Measurements from ENCODE around the gene SARDH.
"Not testable (repeated sequence)": the region's sequence is repeated elsewhere in the genome, so short reads cannot be mapped to it uniquely, and the experiment has no call there.

SARDH gene

DNA sequence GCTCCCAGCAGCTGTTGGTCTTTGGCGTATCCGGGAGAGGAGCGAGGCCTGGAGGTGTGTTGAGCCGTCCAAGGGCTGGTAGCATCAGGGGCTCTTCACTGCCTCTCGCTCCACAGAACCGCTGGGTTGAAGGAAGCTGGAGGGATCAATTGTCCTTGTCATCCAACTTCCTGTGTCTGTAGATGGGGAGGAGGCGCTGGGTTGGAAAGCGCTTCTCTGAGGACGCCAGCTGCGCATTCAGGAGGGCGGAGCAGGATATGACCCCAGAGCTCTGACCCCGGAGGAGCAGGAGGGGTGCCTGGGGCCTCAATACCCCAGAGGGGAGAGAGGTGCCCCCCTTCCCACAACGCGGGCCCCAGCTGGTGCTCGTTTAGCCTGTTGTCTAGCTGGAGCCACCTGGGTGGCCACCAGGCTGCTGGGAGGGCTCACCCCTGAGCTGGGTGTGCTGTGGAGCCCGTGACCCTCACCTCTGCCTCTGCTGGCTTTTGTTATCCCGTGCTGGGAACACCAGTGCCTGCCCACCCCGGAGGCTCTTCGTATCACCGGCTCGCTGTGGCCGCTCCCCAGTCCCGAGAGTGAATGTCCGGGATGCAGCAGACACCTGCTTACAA is 104.0 kb downstream of the SARDH start:
- Histone ChIP-seq H3K4me3 (ENCODE audit: low read depth, low read length) (no peak overlapping the region), H3K4me1 (ENCODE audit: control insufficient read depth, insufficient read depth, low read length) (peaks cover 28% of the 10 kb centered on the region), H3K27me3 (ENCODE audit: control insufficient read depth, insufficient read depth, low read length) (no peaks in the 10 kb centered on the region), H3K9ac (ENCODE audit: low read length) (no peak overlapping the region), H3K27ac (ENCODE audit: low read depth, low read length) (no peak overlapping the region), H3K36me3 (ENCODE audit: control insufficient read depth, insufficient read depth, low read length) (no peaks in the 10 kb centered on the region), H3K9me3 (ENCODE audit: control insufficient read depth, insufficient read depth, low read depth, low read length) (no peaks in the 10 kb centered on the region)

GRCh38 chr9:133633681-133634080 is 104.5 kb downstream of the SARDH start:
- H3K9ac ChIP-seq (ENCODE audit: low read length) = no peak overlapping the region
- H3K9me3 ChIP-seq (ENCODE audit: control insufficient read depth, insufficient read depth, low read depth, low read length) = no peaks in the 10 kb centered on the region
- H3K36me3 ChIP-seq (ENCODE audit: control insufficient read depth, insufficient read depth, low read length) = no peaks in the 10 kb centered on the region
- no peak overlapping the region for H3K27ac ChIP-seq (ENCODE audit: low read depth, low read length)
- H3K27me3 ChIP-seq (ENCODE audit: control insufficient read depth, insufficient read depth, low read length) = no peaks in the 10 kb centered on the region
- no peak overlapping the region for H3K4me3 ChIP-seq (ENCODE audit: low read depth, low read length)
- peaks cover 28% of the 10 kb centered on the region for H3K4me1 ChIP-seq (ENCODE audit: control insufficient read depth, insufficient read depth, low read length)

- Histone ChIP-seq H3K27ac (ENCODE audit: low read depth, low read length) (no peak overlapping the region), H3K9me3 (ENCODE audit: control insufficient read depth, insufficient read depth, low read depth, low read length) (no peaks in the 10 kb centered on the region), H3K4me3 (ENCODE audit: low read depth, low read length) (no peak overlapping the region), H3K4me1 (ENCODE audit: control insufficient read depth, insufficient read depth, low read length) (peaks cover 25% of the 10 kb centered on the region), H3K9ac (ENCODE audit: low read length) (no peak overlapping the region), H3K36me3 (ENCODE audit: control insufficient read depth, insufficient read depth, low read length) (no peaks in the 10 kb centered on the region), H3K27me3 (ENCODE audit: control insufficient read depth, insufficient read depth, low read length) (no peaks in the 10 kb centered on the region)
These were observed 105.1 kb downstream of the SARDH start for GRCh38 chr9:133632806-133633680.

GRCh38 chr9:133631111-133631510 is 107.0 kb downstream of the SARDH start:
- no peak overlapping the region for H3K27ac ChIP-seq (ENCODE audit: low read depth, low read length)
- no peak overlapping the region for H3K4me3 ChIP-seq (ENCODE audit: low read depth, low read length)
- peaks cover 11% of the 10 kb centered on the region for H3K9me3 ChIP-seq (ENCODE audit: control insufficient read depth, insufficient read depth, low read depth, low read length)
- no peak overlapping the region for H3K9ac ChIP-seq (ENCODE audit: low read length)
- H3K27me3 ChIP-seq (ENCODE audit: control insufficient read depth, insufficient read depth, low read length) = no peaks in the 10 kb centered on the region
- peaks cover 15% of the 10 kb centered on the region for H3K4me1 ChIP-seq (ENCODE audit: control insufficient read depth, insufficient read depth, low read length)
- H3K36me3 ChIP-seq (ENCODE audit: control insufficient read depth, insufficient read depth, low read length) = no peaks in the 10 kb centered on the region

DNA sequence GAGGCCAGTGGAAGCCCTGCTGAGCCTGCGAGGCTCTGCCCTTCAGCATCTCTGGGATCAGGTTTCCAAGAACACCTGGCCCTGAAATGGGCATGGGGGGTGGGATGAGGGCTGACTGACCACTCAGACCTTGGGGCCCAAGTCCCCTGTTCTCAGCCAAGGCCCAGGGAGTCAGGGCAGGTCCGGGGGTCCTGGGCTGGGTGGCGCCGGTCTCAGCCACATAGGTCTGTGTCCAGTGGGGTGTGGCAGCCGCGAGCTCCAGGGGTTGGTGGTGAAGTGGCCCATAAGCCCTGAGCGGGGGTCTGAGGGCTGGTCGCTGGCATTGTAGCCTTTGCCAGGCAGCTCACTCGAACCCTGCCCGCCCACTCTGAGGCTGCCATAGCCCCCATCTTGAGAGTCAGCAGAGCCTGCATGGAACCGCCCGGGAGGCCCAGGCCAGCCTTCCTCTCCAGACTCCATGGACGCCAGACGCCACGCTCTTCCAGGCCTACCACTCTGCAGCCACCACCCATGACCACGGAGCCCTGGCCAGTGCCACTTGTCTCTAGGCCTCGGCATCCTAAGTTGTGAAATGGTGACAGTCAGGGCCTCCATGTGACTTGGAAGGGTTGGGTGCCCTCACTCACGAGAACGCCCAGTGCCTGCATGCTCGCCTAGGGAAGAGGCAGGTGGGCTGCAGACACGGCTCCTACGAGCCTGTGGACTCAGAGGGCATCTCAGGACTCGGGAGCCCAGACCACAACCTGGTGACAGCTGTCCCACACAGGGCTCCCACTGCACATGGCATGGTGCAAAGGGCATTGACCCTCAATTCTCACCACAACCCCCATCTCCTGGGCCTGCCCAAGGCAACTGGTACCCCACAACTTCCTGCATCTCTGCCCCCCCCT is 108.7 kb downstream of the SARDH start:
- H3K27ac ChIP-seq (ENCODE audit: low read depth, low read length) = no peak overlapping the region
- no peak overlapping the region for H3K4me3 ChIP-seq (ENCODE audit: low read depth, low read length)
- no peaks in the 10 kb centered on the region for H3K36me3 ChIP-seq (ENCODE audit: control insufficient read depth, insufficient read depth, low read length)
- peaks cover 15% of the 10 kb centered on the region for H3K4me1 ChIP-seq (ENCODE audit: control insufficient read depth, insufficient read depth, low read length)
- H3K9me3 ChIP-seq (ENCODE audit: control insufficient read depth, insufficient read depth, low read depth, low read length) = peaks cover 19% of the 10 kb centered on the region
- H3K9ac ChIP-seq (ENCODE audit: low read length) = no peak overlapping the region
- H3K27me3 ChIP-seq (ENCODE audit: control insufficient read depth, insufficient read depth, low read length) = no peaks in the 10 kb centered on the region

DNA sequence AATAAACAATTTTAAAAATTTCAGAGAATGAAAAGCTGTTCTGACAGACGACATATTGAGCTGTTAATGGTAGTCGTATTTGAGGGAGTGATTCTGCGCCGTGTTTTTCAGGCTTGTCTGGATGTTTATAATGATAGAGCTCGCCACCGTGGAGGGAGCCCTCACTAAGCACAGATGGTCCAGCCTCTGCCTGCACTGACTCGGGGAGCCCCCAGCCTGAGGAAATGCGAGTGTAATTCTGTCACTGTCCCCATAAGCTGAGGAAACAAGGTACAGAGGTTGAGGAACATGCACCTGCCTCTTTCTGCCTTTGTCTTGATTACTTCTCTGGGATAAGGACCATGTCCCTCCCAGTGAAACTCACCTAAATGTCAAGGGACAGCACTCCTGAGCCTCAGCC is 109.4 kb downstream of the SARDH start:
- peaks cover 9% of the 10 kb centered on the region for H3K4me1 ChIP-seq (ENCODE audit: control insufficient read depth, insufficient read depth, low read length)
- H3K9me3 ChIP-seq (ENCODE audit: control insufficient read depth, insufficient read depth, low read depth, low read length) = peaks cover 22% of the 10 kb centered on the region
- no peaks in the 10 kb centered on the region for H3K36me3 ChIP-seq (ENCODE audit: control insufficient read depth, insufficient read depth, low read length)
- H3K4me3 ChIP-seq (ENCODE audit: low read depth, low read length) = no peak overlapping the region
- H3K9ac ChIP-seq (ENCODE audit: low read length) = no peak overlapping the region
- no peaks in the 10 kb centered on the region for H3K27me3 ChIP-seq (ENCODE audit: control insufficient read depth, insufficient read depth, low read length)
- H3K27ac ChIP-seq (ENCODE audit: low read depth, low read length) = no peak overlapping the region

DNA sequence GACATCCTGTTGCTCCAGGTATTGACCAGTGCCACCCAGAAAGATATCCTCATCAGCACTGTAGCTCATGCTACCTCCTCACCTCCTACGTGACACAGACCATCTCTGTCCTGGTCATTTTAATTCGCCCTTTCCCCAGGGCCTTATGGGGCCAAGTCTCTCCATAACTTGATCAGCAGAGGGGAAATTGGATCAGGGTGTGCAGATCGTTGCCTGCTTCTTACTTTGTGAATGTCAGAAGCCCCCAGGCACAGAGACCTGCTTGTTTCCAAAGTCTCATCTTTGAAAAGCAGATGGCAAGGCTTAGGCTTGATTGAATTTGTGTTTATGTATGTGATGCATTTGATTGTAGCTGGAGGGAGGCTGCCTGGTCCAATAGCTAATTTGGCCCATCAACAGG is 110.8 kb downstream of the SARDH start:
- peaks cover 22% of the 10 kb centered on the region for H3K9me3 ChIP-seq (ENCODE audit: control insufficient read depth, insufficient read depth, low read depth, low read length)
- no peaks in the 10 kb centered on the region for H3K36me3 ChIP-seq (ENCODE audit: control insufficient read depth, insufficient read depth, low read length)
- H3K4me1 ChIP-seq (ENCODE audit: control insufficient read depth, insufficient read depth, low read length) = no peaks in the 10 kb centered on the region
- no peak overlapping the region for H3K9ac ChIP-seq (ENCODE audit: low read length)
- no peak overlapping the region for H3K4me3 ChIP-seq (ENCODE audit: low read depth, low read length)
- H3K27ac ChIP-seq (ENCODE audit: low read depth, low read length) = no peak overlapping the region
- peaks cover 4% of the 10 kb centered on the region; the same call in 1 of the 2 replicates for H3K27me3 ChIP-seq (ENCODE audit: control insufficient read depth, insufficient read depth, low read length)

- not testable (repeated sequence) for H3K36me3 ChIP-seq (ENCODE audit: control insufficient read depth, insufficient read depth, low read length); H3K4me3 ChIP-seq (ENCODE audit: low read depth, low read length); H3K9ac ChIP-seq (ENCODE audit: low read length); H3K4me1 ChIP-seq (ENCODE audit: control insufficient read depth, insufficient read depth, low read length); H3K27ac ChIP-seq (ENCODE audit: low read depth, low read length)
- Histone ChIP-seq H3K9me3 (ENCODE audit: control insufficient read depth, insufficient read depth, low read depth, low read length) (peaks cover 22% of the 10 kb centered on the region), H3K27me3 (ENCODE audit: control insufficient read depth, insufficient read depth, low read length) (peaks cover 10% of the 10 kb centered on the region)
These were observed 112.1 kb downstream of the SARDH start for GRCh38 chr9:133626008-133626407.

- peaks cover 28% of the 10 kb centered on the region for H3K27me3 ChIP-seq (ENCODE audit: control insufficient read depth, insufficient read depth, low read length)
- no peak overlapping the region for H3K4me3 ChIP-seq (ENCODE audit: low read depth, low read length)
These were observed 115.6 kb downstream of the SARDH start for GRCh38 chr9:133622555-133622954.

GRCh38 chr9:133621725-133622267 is 116.4 kb downstream of the SARDH start:
- no peak overlapping the region for H3K27ac ChIP-seq (ENCODE audit: low read depth, low read length)
- no peak overlapping the region for H3K4me3 ChIP-seq (ENCODE audit: low read depth, low read length)
- H3K9ac ChIP-seq (ENCODE audit: low read length) = no peak overlapping the region
- H3K36me3 ChIP-seq (ENCODE audit: control insufficient read depth, insufficient read depth, low read length) = no peaks in the 10 kb centered on the region
- peaks cover 17% of the 10 kb centered on the region for H3K9me3 ChIP-seq (ENCODE audit: control insufficient read depth, insufficient read depth, low read depth, low read length)
- H3K27me3 ChIP-seq (ENCODE audit: control insufficient read depth, insufficient read depth, low read length) = peaks cover 35% of the 10 kb centered on the region
- no peaks in the 10 kb centered on the region for H3K4me1 ChIP-seq (ENCODE audit: control insufficient read depth, insufficient read depth, low read length)

More at GRCh38 chr9:133622555-133622954, 115.6 kb downstream of the SARDH start:
- no peaks in the 10 kb centered on the region for H3K4me1 ChIP-seq (ENCODE audit: control insufficient read depth, insufficient read depth, low read length)
- peaks cover 22% of the 10 kb centered on the region for H3K9me3 ChIP-seq (ENCODE audit: control insufficient read depth, insufficient read depth, low read depth, low read length)
- H3K27ac ChIP-seq (ENCODE audit: low read depth, low read length) = no peak overlapping the region
- H3K9ac ChIP-seq (ENCODE audit: low read length) = no peak overlapping the region
- no peaks in the 10 kb centered on the region for H3K36me3 ChIP-seq (ENCODE audit: control insufficient read depth, insufficient read depth, low read length)

Measured in HUES6 (cell line).